DND-41 (cell line): Measurements from ENCODE around the gene S100A14.

ENCODE experiments used
- CTCF ChIP-seq: IDR thresholded peaks from 2 replicates; pipeline ENCODE4 v1.5.1; 2012; ENCODE audit warnings: borderline replicate concordance, low read length, moderate library complexity, mild to moderate bottlenecking; ENCODE audit not compliant: poor library complexity, severe bottlenecking; ENCODE audit errors: extremely low read depth
- EZH2 ChIP-seq: IDR thresholded peaks from 3 replicates; pipeline ENCODE4 v1.6.1; 2012; ENCODE audit warnings: borderline replicate concordance, low read depth, mild to moderate bottlenecking, moderate library complexity, low read length, inconsistent platforms; ENCODE audit not compliant: severe bottlenecking

GRCh38 chr1:153613406-153613805, 2.7 kb downstream of the S100A14 start:
- TF ChIP-seq CTCF (no peak), EZH2 (no peak)
